ENCODE results near the gene VMP1. TPM values are rescaled to one million over a fixed set of nuclear protein-coding genes. Genes with fewer than 3 reads are reported as not detected.

The VMP1 gene
- total RNA-seq, 2 experiments from 2014 or later: 29.2 to 38.0 TPM

DNA sequence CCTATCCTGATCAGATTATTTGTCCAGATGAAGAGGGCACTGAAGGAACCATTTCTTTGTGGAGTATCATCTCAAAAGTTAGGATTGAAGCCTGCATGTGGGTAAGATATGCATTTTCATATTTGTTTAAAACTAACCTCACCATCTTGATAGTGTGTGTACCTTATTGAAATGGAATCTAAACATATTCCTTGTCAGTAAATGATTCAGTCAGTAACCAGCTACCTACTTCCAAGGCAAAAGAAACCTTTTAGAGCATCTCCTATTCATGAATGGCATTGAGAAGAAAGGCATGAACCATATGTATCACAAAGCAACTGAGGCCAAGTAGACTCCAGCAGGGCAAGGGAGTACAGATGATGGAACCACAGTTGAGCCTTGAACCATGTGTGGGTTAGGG, 57.6 kb downstream of the VMP1 start:
- intact Hi-C loops (cut with micrococcal nuclease; ENCODE audit: unreplicated experiment): no loop called here
- H3K4me2 ChIP-seq (ENCODE audit: low read length): no peak overlapping the region
- no peak overlapping the region for H3K27ac ChIP-seq (ENCODE audit: low read depth, low read length, poor library complexity, severe bottlenecking)
- TF ChIP-seq, protein P1, sequence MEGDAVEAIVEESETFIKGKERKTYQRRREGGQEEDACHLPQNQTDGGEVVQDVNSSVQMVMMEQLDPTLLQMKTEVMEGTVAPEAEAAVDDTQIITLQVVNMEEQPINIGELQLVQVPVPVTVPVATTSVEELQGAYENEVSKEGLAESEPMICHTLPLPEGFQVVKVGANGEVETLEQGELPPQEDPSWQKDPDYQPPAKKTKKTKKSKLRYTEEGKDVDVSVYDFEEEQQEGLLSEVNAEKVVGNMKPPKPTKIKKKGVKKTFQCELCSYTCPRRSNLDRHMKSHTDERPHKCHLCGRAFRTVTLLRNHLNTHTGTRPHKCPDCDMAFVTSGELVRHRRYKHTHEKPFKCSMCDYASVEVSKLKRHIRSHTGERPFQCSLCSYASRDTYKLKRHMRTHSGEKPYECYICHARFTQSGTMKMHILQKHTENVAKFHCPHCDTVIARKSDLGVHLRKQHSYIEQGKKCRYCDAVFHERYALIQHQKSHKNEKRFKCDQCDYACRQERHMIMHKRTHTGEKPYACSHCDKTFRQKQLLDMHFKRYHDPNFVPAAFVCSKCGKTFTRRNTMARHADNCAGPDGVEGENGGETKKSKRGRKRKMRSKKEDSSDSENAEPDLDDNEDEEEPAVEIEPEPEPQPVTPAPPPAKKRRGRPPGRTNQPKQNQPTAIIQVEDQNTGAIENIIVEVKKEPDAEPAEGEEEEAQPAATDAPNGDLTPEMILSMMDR (conservative IDR thresholded peaks at IDR 0.05; ENCODE audit: low read length): no peak
- TF ChIP-seq EZH2phosphoT487 (IDR thresholded peaks at IDR 0.05; ENCODE audit: borderline replicate concordance, low read depth, low read length): no peak
- CTCF ChIA-PET (ENCODE audit: unreplicated experiment): no interaction called here
- no peaks in the 10 kb centered on the region for H3K9me3 ChIP-seq (ENCODE audit: low read length)
- DNase-seq (ENCODE audit: low spot score): no peak
- no peaks in the 10 kb centered on the region for H3K79me2 ChIP-seq (ENCODE audit: insufficient read depth, low read depth, low read length)
- BruUV-seq (replicated peaks): no TSS peak
- H3K4me3 ChIP-seq (ENCODE audit: low read depth, low read length, poor library complexity, severe bottlenecking): no peak overlapping the region
- H4K20me1 ChIP-seq (ENCODE audit: insufficient read depth, low read length): no peaks in the 10 kb centered on the region
- H3K36me3 ChIP-seq (ENCODE audit: insufficient read depth, low read length): peaks cover 39% of the 10 kb centered on the region
- H3K4me1 ChIP-seq (ENCODE audit: insufficient read depth, low read length, poor library complexity, severe bottlenecking): no peaks in the 10 kb centered on the region
- H3K9me2 ChIP-seq (ENCODE audit: insufficient read depth, low read length): no peaks in the 10 kb centered on the region
- POLR2A ChIA-PET: interaction anchor here (0.6 kb wide), 2 partner anchors 67 to 200 kb away, joined by 3 to 4 read pairs; partner anchors contain the start of gene RNFT1
- H2AFZ ChIP-seq (ENCODE audit: low read length): no peak overlapping the region

DNA sequence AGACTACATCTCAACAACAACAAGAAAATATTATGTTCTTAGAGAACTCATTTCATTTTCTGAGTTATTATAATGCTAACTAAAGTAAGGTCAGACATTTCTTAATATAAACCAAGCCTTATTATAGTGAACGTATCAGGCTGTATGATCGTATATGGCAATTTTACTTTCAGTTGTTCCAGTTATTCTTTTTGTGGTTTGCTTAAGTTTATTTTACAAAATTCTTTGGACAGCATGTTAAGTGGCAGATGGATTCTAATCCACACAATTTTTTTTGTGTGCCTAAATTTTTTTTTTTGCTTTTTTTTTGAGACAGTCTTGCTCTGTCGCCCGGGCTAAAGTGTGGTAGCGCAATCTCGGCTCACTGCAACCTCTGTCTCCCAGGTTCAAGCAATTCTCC, 59.0 kb downstream of the VMP1 start:
- intact Hi-C loops (cut with micrococcal nuclease; ENCODE audit: unreplicated experiment): no loop called here
- Histone ChIP-seq H3K79me2 (ENCODE audit: insufficient read depth, low read depth, low read length) (no peaks in the 10 kb centered on the region), H3K27ac (ENCODE audit: low read depth, low read length, poor library complexity, severe bottlenecking) (no peak overlapping the region), H3K4me3 (ENCODE audit: low read depth, low read length, poor library complexity, severe bottlenecking) (no peak overlapping the region), H3K4me1 (ENCODE audit: insufficient read depth, low read length, poor library complexity, severe bottlenecking) (no peaks in the 10 kb centered on the region), H4K20me1 (ENCODE audit: insufficient read depth, low read length) (no peaks in the 10 kb centered on the region), H3K9me2 (ENCODE audit: insufficient read depth, low read length) (no peaks in the 10 kb centered on the region), H2AFZ (ENCODE audit: low read length) (no peak overlapping the region), H3K4me2 (ENCODE audit: low read length) (no peak overlapping the region), H3K9me3 (ENCODE audit: low read length) (no peaks in the 10 kb centered on the region), H3K36me3 (ENCODE audit: insufficient read depth, low read length) (peaks cover 28% of the 10 kb centered on the region)
- BruUV-seq (replicated peaks): no TSS peak
- DNase-seq (ENCODE audit: low spot score): no peak
- POLR2A ChIA-PET: no interaction called here
- CTCF ChIA-PET (ENCODE audit: unreplicated experiment): no interaction called here
- TF ChIP-seq EZH2phosphoT487 (IDR thresholded peaks at IDR 0.05; ENCODE audit: borderline replicate concordance, low read depth, low read length): no peak
- TF ChIP-seq, protein P1 (conservative IDR thresholded peaks at IDR 0.05; ENCODE audit: low read length): no peak

DNA sequence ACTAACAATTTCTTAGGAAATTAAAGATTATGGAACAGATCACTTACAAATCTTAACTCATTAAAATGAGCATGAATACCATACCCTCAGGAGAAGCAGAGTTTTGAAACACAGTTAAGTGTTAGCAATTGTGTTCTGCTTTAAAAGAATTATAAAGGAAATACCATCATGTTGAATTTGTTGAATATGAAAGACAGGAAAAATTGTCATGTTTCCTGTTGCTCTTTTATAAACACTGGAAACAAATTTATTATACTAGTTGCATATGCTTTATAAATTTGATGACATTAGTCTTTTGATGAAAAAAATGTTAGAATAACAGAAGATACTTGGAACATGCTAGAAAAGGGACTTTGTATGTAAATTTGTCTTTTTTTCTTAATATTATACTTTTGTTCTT, 59.7 kb downstream of the VMP1 start:
- BruUV-seq (replicated peaks): no TSS peak
- no peak for DNase-seq (ENCODE audit: low spot score)
- POLR2A ChIA-PET: no interaction called here
- Histone ChIP-seq H3K4me3 (ENCODE audit: low read depth, low read length, poor library complexity, severe bottlenecking) (no peak overlapping the region), H3K4me2 (ENCODE audit: low read length) (no peak overlapping the region), H3K9me2 (ENCODE audit: insufficient read depth, low read length) (no peaks in the 10 kb centered on the region), H2AFZ (ENCODE audit: low read length) (no peak overlapping the region), H3K27ac (ENCODE audit: low read depth, low read length, poor library complexity, severe bottlenecking) (no peak overlapping the region), H3K9me3 (ENCODE audit: low read length) (no peaks in the 10 kb centered on the region), H3K79me2 (ENCODE audit: insufficient read depth, low read depth, low read length) (no peaks in the 10 kb centered on the region), H4K20me1 (ENCODE audit: insufficient read depth, low read length) (no peaks in the 10 kb centered on the region), H3K36me3 (ENCODE audit: insufficient read depth, low read length) (peaks cover 33% of the 10 kb centered on the region), H3K4me1 (ENCODE audit: insufficient read depth, low read length, poor library complexity, severe bottlenecking) (no peaks in the 10 kb centered on the region)
- CTCF ChIA-PET (ENCODE audit: unreplicated experiment): no interaction called here
- TF ChIP-seq EZH2phosphoT487 (IDR thresholded peaks at IDR 0.05; ENCODE audit: borderline replicate concordance, low read depth, low read length): no peak
- TF ChIP-seq, protein P1 (conservative IDR thresholded peaks at IDR 0.05; ENCODE audit: low read length): no peak
- intact Hi-C loops (cut with micrococcal nuclease; ENCODE audit: unreplicated experiment): no loop called here

Data from OCI-LY7 (cell line).